NCI-H1048 (cell line): ENCODE measurements around the gene CNTN6.
"Not testable (repeated sequence)": the region's sequence is repeated elsewhere in the genome, so short reads cannot be mapped to it uniquely, and the experiment has no call there.

Experiments
- DNase-seq: peaks from one replicate; lab custom pipeline; 2025; lab: John Stamatoyannopoulos, UW

Gene CNTN6

DNA sequence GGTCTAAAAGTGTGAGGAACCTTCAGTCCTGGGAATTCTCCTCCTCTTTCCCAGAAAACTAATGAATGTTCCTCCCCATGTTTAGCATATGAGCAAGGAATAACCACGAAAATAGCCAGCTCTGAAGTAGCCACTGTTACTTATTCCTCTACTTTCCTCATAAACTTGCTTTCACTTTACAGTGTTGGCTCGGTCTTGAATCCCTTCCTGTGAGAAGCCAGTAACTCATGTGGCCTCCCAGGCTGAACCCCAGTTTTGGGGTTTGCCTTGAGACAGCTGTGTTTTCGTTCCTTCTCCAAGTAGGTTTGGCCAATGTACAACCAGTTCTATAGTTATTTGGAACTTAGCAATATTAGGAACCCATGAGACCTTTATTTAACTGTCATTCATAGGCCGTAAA lies 195.0 kb downstream of the CNTN6 start:
- no peak for DNase-seq

GRCh38 chr3:1288805-1289494 lies 196.1 kb downstream of the CNTN6 start:
- no peak for DNase-seq

GRCh38 chr3:1292571-1293071 lies 199.8 kb downstream of the CNTN6 start:
- DNase-seq, result no peak

- no peak for DNase-seq
These were observed 201.8 kb downstream of the CNTN6 start for GRCh38 chr3:1294586-1294985.

DNA sequence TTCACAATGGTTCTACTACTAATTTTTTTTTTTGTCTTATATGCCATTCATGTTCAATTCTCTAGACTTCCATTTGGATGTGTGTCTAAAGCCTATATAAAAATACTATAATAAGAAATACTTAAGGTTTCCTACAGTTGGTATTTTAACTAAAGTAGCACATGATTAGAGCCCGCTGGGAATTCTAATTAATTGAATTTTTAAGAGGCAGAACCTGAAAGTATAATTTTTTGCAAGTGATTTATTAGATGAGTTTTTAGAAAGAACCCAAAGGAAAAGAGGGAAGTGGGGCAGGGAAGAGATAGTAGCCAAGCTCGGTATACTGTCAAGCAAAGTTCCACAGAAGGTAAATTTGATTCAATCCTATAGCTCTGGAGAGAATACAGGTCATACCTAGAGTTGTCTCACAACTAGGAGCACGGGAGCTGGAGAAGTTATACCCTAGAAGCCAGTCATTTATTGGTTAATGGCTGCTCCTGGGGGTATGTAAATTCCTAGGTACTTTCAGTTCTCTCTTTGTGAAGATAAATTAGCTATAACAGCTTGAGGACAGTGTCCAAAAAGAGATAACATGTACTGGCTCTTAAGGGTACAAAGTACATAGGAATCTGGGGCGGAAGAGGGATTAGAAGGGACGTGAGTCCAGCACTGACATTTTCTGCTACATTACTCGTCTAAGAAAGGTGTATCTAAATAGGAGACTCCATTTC lies 225.6 kb downstream of the CNTN6 start:
- no peak for DNase-seq

GRCh38 chr3:1326546-1326945 lies 233.7 kb downstream of the CNTN6 start:
- peak; percentile 49 for DNase-seq

DNA sequence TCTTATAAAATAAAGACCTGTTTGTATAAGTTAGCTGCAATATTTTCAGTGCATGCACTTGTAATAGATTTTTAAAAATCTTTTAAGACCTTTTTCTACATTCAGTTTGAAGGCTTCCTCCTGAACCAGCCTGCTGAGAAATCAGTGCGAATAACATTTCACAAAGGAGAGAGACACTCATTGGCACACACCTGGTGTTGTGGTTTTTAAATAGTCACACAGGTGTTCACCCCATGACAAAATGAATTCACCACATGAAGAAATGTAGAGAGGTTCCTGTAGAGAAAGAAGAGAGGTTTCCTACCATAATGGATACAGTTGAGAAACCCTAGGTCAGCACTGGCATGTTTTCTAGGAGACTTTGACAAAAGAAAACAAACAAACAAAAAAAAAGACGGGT lies 237.3 kb downstream of the CNTN6 start:
- DNase-seq, result no peak

DNA sequence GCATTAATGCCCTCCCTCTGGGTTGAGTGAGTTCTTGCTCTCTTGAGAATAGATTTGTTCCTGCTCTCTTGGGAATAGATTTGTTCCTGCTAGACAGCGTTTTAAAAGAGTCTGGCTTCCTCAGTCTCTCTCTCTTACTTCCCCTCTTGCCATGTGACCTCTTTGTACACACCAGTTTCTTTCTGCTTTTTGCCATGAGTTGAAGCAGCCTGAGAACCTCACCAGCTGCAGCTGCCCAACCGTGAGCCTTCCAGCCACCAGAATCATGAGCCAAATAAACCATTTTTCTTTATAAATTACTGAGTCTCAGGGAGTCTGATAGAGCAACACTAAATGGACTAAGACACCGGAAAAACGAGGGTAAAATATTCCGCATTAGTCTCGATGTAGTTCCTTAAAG lies 253.6 kb downstream of the CNTN6 start:
- DNase-seq, result no peak

- no peak for DNase-seq
These were observed 255.7 kb downstream of the CNTN6 start for GRCh38 chr3:1348547-1348946.

DNA sequence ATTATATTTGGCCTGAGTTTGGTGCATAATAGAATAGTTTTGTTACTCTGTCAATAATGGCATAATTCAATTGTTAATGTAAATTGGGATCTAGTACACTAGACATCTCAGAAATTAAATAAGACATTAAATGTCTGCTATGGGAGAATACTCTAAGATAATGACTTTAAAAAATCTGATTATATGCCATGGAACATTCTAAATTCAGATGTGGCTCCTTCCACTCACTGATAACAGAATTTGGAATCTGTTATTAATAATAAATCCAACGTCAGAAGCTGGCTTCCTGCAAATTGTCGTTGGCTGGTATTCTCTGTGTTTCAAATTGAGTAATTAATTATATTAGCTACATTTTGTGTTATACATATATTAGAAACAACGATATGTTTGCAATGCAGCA lies 258.1 kb downstream of the CNTN6 start:
- DNase-seq, result no peak

GRCh38 chr3:1355691-1356090 lies 262.9 kb downstream of the CNTN6 start:
- no peak for DNase-seq

GRCh38 chr3:1356101-1356500 lies 263.3 kb downstream of the CNTN6 start:
- DNase-seq, result no peak

- no peak for DNase-seq
These were observed 272.7 kb downstream of the CNTN6 start for GRCh38 chr3:1365528-1365927.

DNA sequence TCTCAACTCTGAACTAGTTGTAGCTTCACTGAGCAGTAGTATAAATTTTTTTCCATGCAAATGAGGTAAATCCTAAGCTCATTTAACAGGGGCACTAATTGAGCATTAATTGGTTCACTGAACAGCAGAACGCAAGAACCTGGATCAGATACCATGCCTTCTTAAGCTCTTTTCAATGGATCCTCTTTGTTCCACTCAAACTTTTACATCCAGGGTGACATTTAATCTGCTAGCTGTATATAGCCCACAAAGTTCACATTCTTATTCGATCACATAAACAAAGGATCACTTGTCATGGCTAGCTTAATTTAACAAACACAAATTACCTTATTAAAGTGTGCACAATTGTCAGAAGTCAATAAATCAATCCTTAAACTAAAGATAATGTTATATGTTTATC lies 281.6 kb downstream of the CNTN6 start:
- no peak for DNase-seq

DNA sequence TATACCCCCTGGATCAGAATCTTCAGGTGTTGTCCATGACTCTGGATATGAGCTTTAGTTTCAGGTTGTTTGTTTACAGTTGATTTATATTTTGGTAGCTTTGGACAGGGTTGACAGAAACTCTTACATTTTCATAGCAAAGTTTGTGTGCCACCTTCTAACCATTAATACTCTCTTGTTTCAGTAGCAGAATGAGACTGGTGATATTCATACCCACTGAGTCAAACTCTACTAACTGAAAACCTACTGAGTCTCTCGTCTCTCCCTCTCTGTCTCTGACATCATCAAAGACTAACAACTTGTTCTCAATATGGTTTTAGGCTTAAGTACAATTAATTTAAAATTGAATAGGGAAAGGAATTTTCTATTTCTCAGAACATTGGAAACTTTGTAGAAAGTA lies 282.3 kb downstream of the CNTN6 start:
- DNase-seq, result no peak

GRCh38 chr3:1380926-1381646 lies 288.3 kb downstream of the CNTN6 start:
- DNase-seq, result no peak

- no peak for DNase-seq
These were observed 288.8 kb downstream of the CNTN6 start for GRCh38 chr3:1381647-1382036.

- DNase-seq, result not testable (repeated sequence)
These were observed 294.6 kb downstream of the CNTN6 start for GRCh38 chr3:1387396-1387905.

DNA sequence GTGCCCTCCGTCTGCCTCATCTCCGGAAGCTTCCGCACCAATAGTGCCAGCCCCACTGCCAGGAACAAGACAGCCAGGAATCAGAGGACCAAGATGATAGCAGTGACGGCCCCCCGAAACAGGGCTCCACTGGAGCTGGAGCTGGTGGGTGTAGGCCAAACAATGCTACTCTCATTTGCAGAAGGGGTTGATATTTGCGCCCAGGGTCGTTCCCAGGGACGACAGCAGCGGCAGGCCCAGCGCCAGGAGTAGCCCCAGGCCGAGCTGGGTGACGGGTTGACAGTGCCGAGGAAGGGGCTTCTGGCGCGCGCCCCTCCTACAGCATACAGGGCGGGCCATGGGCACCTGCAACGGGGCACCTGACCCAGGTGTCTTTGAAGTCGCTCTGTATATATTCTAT lies 301.4 kb downstream of the CNTN6 start:
- no peak for DNase-seq

GRCh38 chr3:1400571-1400970 lies 307.7 kb downstream of the CNTN6 start:
- DNase-seq, result no peak

GRCh38 chr3:1404270-1404962 lies 311.6 kb downstream of the CNTN6 start:
- no peak for DNase-seq

GRCh38 chr3:1406250-1406649 lies 313.4 kb downstream of the CNTN6 start:
- DNase-seq, result no peak
